Epithelial cell of esophagus (primary cell): ENCODE data around the gene FHIT.

Experiments
- DNase-seq: peaks from one replicate; pipeline ENCODE4 v3.0.0; 2010; ENCODE audit warnings: low read depth
- H3K4me3 ChIP-seq: 2 replicates; pipeline ENCODE4 v1.5.1; 2011; ENCODE audit warnings: mild to moderate bottlenecking, low read length, control low read depth
- TF ChIP-seq, protein P1 (sequence below): IDR thresholded peaks from 2 replicates; pipeline ENCODE4 v1.5.1; 2011; ENCODE audit warnings: low read depth, mild to moderate bottlenecking, low read length, control low read depth, inconsistent platforms; ENCODE audit not compliant: insufficient read depth; ENCODE audit errors: missing control alignments

FHIT gene

DNA sequence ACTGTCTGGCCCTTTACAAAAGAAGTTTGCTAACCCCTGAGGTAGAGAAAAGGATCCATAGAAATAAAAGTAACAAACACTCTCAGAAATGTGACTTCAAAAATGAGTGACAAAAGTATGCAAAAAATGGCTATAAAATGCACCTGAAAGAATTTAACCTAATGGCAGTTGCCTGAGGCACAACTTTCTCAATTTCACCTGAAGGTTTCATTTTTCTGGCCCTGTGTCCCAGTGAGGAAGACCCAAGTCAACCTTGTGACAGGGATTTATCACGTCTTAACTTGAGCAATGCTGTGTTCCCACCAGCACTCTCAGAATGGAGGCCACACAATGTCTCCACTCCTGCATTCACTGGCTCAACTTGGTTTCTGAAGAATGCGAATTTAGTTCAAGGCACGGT is 83.0 kb downstream of the FHIT start:
- no peak overlapping the region for H3K4me3 ChIP-seq
- DNase-seq = no peak
- TF ChIP-seq, protein P1, sequence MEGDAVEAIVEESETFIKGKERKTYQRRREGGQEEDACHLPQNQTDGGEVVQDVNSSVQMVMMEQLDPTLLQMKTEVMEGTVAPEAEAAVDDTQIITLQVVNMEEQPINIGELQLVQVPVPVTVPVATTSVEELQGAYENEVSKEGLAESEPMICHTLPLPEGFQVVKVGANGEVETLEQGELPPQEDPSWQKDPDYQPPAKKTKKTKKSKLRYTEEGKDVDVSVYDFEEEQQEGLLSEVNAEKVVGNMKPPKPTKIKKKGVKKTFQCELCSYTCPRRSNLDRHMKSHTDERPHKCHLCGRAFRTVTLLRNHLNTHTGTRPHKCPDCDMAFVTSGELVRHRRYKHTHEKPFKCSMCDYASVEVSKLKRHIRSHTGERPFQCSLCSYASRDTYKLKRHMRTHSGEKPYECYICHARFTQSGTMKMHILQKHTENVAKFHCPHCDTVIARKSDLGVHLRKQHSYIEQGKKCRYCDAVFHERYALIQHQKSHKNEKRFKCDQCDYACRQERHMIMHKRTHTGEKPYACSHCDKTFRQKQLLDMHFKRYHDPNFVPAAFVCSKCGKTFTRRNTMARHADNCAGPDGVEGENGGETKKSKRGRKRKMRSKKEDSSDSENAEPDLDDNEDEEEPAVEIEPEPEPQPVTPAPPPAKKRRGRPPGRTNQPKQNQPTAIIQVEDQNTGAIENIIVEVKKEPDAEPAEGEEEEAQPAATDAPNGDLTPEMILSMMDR = no peak

DNA sequence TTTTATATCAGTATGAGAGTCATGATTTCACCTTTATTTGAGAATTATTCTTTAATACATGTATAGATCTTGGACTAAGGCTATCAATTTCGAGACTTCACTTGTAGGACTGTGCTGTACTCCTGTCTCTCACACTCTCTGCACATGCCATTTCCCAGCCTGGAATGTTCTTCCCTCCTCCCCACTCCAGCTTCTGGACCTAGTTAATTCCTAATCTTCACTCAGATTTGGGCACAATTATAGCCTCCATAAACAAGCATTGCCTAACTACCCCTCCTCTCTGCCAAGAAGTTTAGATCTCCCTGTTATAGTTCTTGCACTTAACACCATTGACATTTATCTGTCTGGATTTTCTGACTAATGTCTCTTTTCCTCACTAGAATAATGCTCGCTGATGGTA is 88.3 kb downstream of the FHIT start:
- TF ChIP-seq, protein P1 = no peak
- H3K4me3 ChIP-seq = no peak overlapping the region

DNA sequence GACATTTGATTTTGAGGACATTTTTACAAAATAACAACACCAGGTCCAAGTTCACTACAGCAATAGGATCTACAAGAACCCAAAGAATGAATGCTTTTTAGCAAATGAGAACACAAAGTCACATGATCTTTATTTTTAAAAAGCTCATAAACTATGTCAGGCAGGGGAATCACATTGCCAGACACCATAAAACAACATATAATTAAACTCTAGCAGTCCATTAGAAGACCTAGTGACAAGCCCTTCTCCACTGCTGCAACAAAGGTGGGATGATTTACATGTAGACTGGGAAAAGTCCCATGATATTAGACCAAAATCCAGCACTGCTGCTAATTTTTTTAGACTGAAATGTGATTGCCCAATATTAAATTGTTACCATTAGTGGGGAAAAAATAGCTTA is 92.6 kb downstream of the FHIT start:
- TF ChIP-seq, protein P1 = no peak
- DNase-seq = no peak
- no peak overlapping the region for H3K4me3 ChIP-seq

More for the DNA sequence above, 88.3 kb downstream of the FHIT start:
- DNase-seq = no peak

DNA sequence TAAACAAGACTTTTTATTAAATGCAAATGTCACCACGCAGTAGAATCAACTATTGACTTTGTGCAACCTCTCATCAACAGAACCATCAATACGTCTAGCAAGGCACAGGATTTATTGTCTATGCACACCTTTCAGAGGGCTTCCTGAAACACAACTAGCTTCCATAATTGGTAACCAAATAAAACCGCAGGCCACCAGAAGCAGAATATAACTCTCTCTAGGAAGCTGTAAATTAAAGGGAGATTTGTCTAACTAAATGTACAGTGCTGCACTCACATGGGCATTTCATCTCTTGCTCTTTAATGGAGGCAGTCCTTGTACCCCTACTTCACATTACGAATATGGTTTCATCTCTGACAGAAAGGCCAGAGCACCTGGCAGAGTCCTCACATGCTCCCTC is 93.0 kb downstream of the FHIT start:
- no peak overlapping the region for H3K4me3 ChIP-seq
- no peak for DNase-seq
- TF ChIP-seq, protein P1 = no peak

DNA sequence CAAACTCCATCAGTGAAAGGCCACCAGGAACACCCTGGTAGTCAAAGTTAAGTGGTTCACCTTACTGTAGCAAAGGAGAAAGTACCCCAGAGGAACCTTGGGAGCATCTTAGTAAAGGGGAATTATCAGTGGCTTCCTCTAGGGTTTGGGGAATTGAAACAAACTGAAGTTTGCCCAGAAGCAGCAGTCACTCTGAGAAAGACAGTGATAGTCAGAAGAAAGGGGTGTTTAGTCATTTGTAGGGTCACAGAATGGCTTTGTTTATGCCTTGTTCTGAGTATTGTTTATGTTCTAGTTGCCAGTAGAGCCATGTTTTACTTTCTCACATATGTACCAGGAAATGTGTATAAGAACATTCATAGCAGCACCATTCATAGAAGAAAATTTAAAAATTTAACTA is 93.8 kb downstream of the FHIT start:
- TF ChIP-seq, protein P1 = no peak
- no peak overlapping the region for H3K4me3 ChIP-seq
- no peak for DNase-seq

DNA sequence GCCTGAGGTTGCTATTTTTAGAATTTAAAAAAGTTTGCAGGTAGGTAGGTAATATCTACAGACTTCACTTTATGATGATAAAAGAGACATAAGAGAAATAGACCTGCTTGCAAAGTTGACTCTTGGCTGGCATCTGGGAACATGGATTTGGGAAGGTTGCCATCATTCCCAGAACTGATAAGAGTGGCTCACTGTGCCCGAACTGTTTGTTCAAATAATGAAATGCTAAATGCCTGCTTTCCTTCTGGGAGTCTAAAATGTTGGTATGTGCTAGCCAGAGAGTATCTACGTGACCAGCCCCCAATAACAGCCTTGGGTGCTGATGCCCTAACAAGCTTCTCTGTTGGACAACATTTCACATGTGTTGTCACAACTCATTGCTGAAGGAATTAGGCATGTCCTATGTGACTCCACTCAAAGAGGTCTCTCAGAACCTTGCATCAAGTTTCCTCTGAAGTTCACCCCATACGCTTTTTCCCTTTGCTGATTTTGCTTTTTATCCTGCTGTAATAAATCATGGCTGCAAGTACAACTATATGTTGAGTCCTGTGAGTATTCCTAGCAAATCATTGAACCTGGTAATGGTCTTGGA is 95.5 kb downstream of the FHIT start:
- TF ChIP-seq, protein P1 = no peak
- DNase-seq = no peak

DNA sequence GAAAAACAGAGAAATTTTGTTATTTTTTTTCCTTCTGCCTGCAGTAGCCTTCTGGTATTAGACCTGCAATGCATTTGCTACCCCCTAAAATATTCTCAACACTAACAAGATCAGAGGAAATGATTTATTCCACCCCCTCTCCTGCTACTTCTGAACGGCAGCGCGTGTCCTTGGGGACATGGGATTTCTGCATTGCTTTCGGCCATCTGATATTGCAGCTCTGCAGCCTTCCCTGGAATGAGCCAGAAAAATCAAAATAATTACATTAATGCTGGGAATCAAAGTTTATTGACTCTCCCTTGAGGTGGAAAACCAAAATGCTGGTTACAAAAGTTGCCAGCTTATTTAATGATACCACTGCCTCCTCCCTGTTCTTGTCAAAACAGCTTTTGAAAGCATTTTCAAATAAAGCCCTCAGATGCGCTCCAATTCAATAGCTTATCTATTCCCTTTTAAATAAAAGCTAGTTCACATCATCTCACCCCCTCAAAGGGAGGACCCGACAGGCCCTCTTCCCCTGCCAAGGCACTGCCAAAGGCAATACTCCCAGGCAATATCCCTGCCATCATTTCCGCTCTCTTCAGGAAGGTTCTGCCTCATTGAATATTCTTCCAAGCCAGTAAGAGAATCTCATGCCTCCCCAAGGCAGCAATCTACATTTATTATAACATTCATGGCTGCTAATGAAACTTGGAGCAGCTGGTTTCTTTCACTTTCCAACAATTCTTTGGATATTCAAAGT is 96.6 kb downstream of the FHIT start:
- TF ChIP-seq, protein P1 = no peak
- no peak for DNase-seq
- H3K4me3 ChIP-seq = no peak overlapping the region

More for the DNA sequence above, 95.5 kb downstream of the FHIT start:
- H3K4me3 ChIP-seq = no peak overlapping the region
